ENCODE data around the gene TMEM131.

The TMEM131 gene

GRCh38 chr2:97759727-97760407 is 235.9 kb downstream of the TMEM131 start:
- TF ChIP-seq CTCF (IDR thresholded peaks at IDR 0.05; ENCODE audit: insufficient read depth, missing control alignments) = no peak
- FAIRE-seq (no peak), DNase-seq (ENCODE audit: insufficient read length, low spot score) (no peak)

GRCh38 chr2:97758131-97758705 is 237.5 kb downstream of the TMEM131 start:
- no peak for TF ChIP-seq CTCF (IDR thresholded peaks at IDR 0.05; ENCODE audit: insufficient read depth, missing control alignments)
- DNase-seq (ENCODE audit: insufficient read length, low spot score) (no peak), FAIRE-seq (no peak)

- no peak for DNase-seq (ENCODE audit: insufficient read length, low spot score)
- TF ChIP-seq CTCF (IDR thresholded peaks at IDR 0.05; ENCODE audit: insufficient read depth, missing control alignments) = no peak
- FAIRE-seq = no peak
These were observed 238.7 kb downstream of the TMEM131 start for GRCh38 chr2:97757062-97757461.

- DNase-seq (ENCODE audit: insufficient read length, low spot score) (no peak), FAIRE-seq (no peak)
- TF ChIP-seq CTCF (IDR thresholded peaks at IDR 0.05; ENCODE audit: insufficient read depth, missing control alignments) = no peak
These were observed 240.3 kb downstream of the TMEM131 start for GRCh38 chr2:97755491-97755890.

- no peak for DNase-seq (ENCODE audit: insufficient read length, low spot score)
- no peak for FAIRE-seq
- TF ChIP-seq CTCF (IDR thresholded peaks at IDR 0.05; ENCODE audit: insufficient read depth, missing control alignments) = no peak
These were observed 240.9 kb downstream of the TMEM131 start for GRCh38 chr2:97754690-97755346.

- no peak for TF ChIP-seq CTCF (IDR thresholded peaks at IDR 0.05; ENCODE audit: insufficient read depth, missing control alignments)
- DNase-seq (ENCODE audit: insufficient read length, low spot score) (no peak), FAIRE-seq (no peak)
These were observed 243.1 kb downstream of the TMEM131 start for GRCh38 chr2:97752342-97753334.

Data from D721Med (cell line).